HepG2 (cell line): ENCODE results near the gene SLC16A3. TPM values are rescaled to one million over a fixed set of nuclear protein-coding genes. Genes with fewer than 3 reads are reported as not detected.

Experiments
- CAMTA2 ChIP-seq: sonication (generic); formaldehyde crosslinking; IDR thresholded peaks from 2 replicates; pipeline ENCODE4 v1.4.0; 2020; ENCODE audit warnings: mild to moderate bottlenecking, missing genetic modification reagents, borderline replicate concordance
- CHD4 ChIP-seq: fragments of 200-600 bp; sonication (generic); IDR thresholded peaks from 2 replicates; pipeline ENCODE4 v1.7.0; 2017; ENCODE audit warnings: mild to moderate bottlenecking, low read length, borderline replicate concordance
- EP300 ChIP-seq, 3 experiments: sonication (generic) in 1 of 3; formaldehyde crosslinking in 1 of 3; IDR thresholded peaks; 2 replicates each; pipeline versions ENCODE4 v1.5.1 to v1.6.1; 2011 to 2020; ENCODE audit warnings: low read depth in 2 of 3, low read length in 2 of 3, borderline replicate concordance in 1 of 3, improper control_type of control experiment in 1 of 3, mild to moderate bottlenecking in 1 of 3, missing genetic modification reagents in 1 of 3, moderate library complexity in 1 of 3
- GATA4 ChIP-seq: sonication (generic); IDR thresholded peaks from 2 replicates; pipeline ENCODE4 v1.6.1; 2016; ENCODE audit warnings: antibody characterized with exemption, low read depth, borderline replicate concordance
- GMEB1 ChIP-seq: sonication (generic); formaldehyde crosslinking; IDR thresholded peaks from 2 replicates; pipeline ENCODE4 v1.5.1; 2020; ENCODE audit warnings: missing genetic modification reagents, mild to moderate bottlenecking, borderline replicate concordance
- NCOR1 ChIP-seq: fragments of 200-600 bp; sonication (generic); IDR thresholded peaks from 2 replicates; pipeline ENCODE4 v1.7.0; 2017; ENCODE audit warnings: antibody characterized with exemption, low read length, borderline replicate concordance
- NFE2L2 ChIP-seq: fragments of 150-350 bp; IDR thresholded peaks from 2 replicates; pipeline ENCODE4 v1.6.1; 2014; ENCODE audit warnings: low read length
- NFYB ChIP-seq: sonication (generic); formaldehyde crosslinking; IDR thresholded peaks from 2 replicates; pipeline ENCODE4 v1.4.0; 2020; ENCODE audit warnings: missing genetic modification reagents
- PATZ1 ChIP-seq: sonication (generic); formaldehyde crosslinking; IDR thresholded peaks from 2 replicates; pipeline ENCODE4 v1.4.0; 2020; ENCODE audit warnings: missing genetic modification reagents
- POLR2A ChIP-seq, 2 experiments: IDR thresholded peaks; 2 replicates each; pipeline ENCODE4 v1.6.1; 2011; ENCODE audit warnings: low read depth in 2 of 2, low read length in 2 of 2, mild to moderate bottlenecking in 1 of 2, moderate library complexity in 1 of 2; ENCODE audit not compliant: insufficient read depth in 1 of 2
- RERE ChIP-seq: IDR thresholded peaks from 2 replicates; pipeline ENCODE4 v1.6.1; 2016; ENCODE audit warnings: low read depth, missing genetic modification reagents, missing compliant biosample characterization
- TCF12 ChIP-seq, 2 experiments: fragments of 450-650 bp in 1 of 2; sonication (generic) in 1 of 2; formaldehyde crosslinking in 1 of 2; IDR thresholded peaks; 2 replicates each; pipeline versions ENCODE4 v1.6.1 to v1.8.0; 2017 to 2022; ENCODE audit warnings: antibody characterized with exemption in 1 of 2, mild to moderate bottlenecking in 1 of 2, missing genetic modification reagents in 1 of 2, moderate library complexity in 1 of 2
- ZFY ChIP-seq: sonication (generic); formaldehyde crosslinking; IDR thresholded peaks from 2 replicates; pipeline ENCODE4 v1.4.0; 2020; ENCODE audit warnings: missing genetic modification reagents
- ZNF34 ChIP-seq: sonication (generic); formaldehyde crosslinking; IDR thresholded peaks from 2 replicates; pipeline ENCODE4 v1.4.0; 2020; ENCODE audit warnings: mild to moderate bottlenecking, missing genetic modification reagents, borderline replicate concordance
- ZNF639 ChIP-seq: conservative IDR thresholded peaks from 2 replicates; pipeline ENCODE4 v1.6.1; 2018; ENCODE audit warnings: missing genetic modification reagents
- ZNF775 ChIP-seq: sonication (generic); formaldehyde crosslinking; IDR thresholded peaks from 2 replicates; pipeline ENCODE4 v1.4.0; 2020; ENCODE audit warnings: missing genetic modification reagents, mild to moderate bottlenecking, moderate library complexity, borderline replicate concordance
- ZNF878 ChIP-seq: sonication (generic); formaldehyde crosslinking; IDR thresholded peaks from 2 replicates; pipeline ENCODE4 v1.8.1; 2023; ENCODE audit warnings: mild to moderate bottlenecking, missing genetic modification reagents, moderate library complexity
- polyA plus RNA-seq, 8 experiments: library from polyadenylated mRNA; depleted of rRNA in 3 of 8; stranded (reverse) in 7 of 8; unstranded in 1 of 8; fragments of >200 nt; fragmentation: Illumina TruSeq in 4 of 8; extraction: Trizol in 4 of 8; gene quantifications; 2 replicates each; pipeline versions ENCODE4 v1.2.1 to v1.2.3, GENCODE V29; 2011 to 2016; ENCODE audit warnings: low read depth in 4 of 8, missing spikeins in 1 of 8, mixed read lengths in 1 of 8; ENCODE audit not compliant: insufficient read depth in 1 of 8
- total RNA-seq, 5 experiments: library from RNA; depleted of rRNA; stranded (reverse); fragments of >200 nt; fragmentation: Illumina TruSeq; extraction: Trizol; gene quantifications; 2 replicates each; pipeline ENCODE4 v1.2.3, GENCODE V29; 2016; ENCODE audit warnings: low read depth in 1 of 5

The SLC16A3 gene
- total and polyA plus RNA-seq, 2 of the 13 experiments (the other 11 are each of a cell fraction or from before 2014, with no cell fraction given): 242 to 349 TPM

- TF ChIP-seq PATZ1 (peak; percentile 98), CAMTA2 (CRISPR knock-in tag) (peak; percentile 83; the same call in 1 of the 2 replicates), CHD4 (peak; percentile 88; the same call in 1 of the 2 replicates), ZNF878 (CRISPR knock-in tag) (no peak), GATA4 (no peak), NFE2L2 (no peak; the same call in 1 of the 2 replicates), ZNF34 (CRISPR knock-in tag) (no peak), ZFY (CRISPR knock-in tag) (peak; percentile 70), POLR2A (IDR thresholded peaks at IDR 0.05; ENCODE audit: insufficient read depth in 1 of 2, low read depth in 2 of 2, low read length in 2 of 2) (peak in 1 of 2 experiments; percentile 44; a peak in 3 of 4 replicates), GMEB1 (CRISPR knock-in tag) (no peak; the same call in 1 of the 2 replicates), NFYB (no peak), NCOR1 (peak; percentile 97), ZNF639 (CRISPR knock-in tag) (peak; percentile 56; the same call in 1 of the 2 replicates), RERE (peak; percentile 81), TCF12 (IDR thresholded peaks at IDR 0.05) (no peak), TCF12 (CRISPR knock-in tag; IDR thresholded peaks at IDR 0.05) (peak; percentile 80; the same call in 1 of the 2 replicates), EP300 (IDR thresholded peaks at IDR 0.05; ENCODE audit: low read depth in 2 of 2, low read length in 2 of 2) (peak; percentile 84 to 90), EP300 (CRISPR knock-in tag; IDR thresholded peaks at IDR 0.05; ENCODE audit: borderline replicate concordance) (peak; percentile 75; the same call in 1 of the 2 replicates), ZNF775 (CRISPR knock-in tag) (no peak)
Observed at GRCh38 chr17:82267575-82268379, 38.9 kb downstream of the SLC16A3 start (continued).
